NCI-H748 (cell line): ENCODE measurements around the gene GPSM3.
"Not testable (repeated sequence)": the region's sequence is repeated elsewhere in the genome, so short reads cannot be mapped to it uniquely, and the experiment has no call there.

ENCODE experiments used
- DNase-seq: peaks from one replicate; lab custom pipeline; 2025; ENCODE audit not compliant: unreplicated experiment; lab: John Stamatoyannopoulos, UW

Gene GPSM3

DNA sequence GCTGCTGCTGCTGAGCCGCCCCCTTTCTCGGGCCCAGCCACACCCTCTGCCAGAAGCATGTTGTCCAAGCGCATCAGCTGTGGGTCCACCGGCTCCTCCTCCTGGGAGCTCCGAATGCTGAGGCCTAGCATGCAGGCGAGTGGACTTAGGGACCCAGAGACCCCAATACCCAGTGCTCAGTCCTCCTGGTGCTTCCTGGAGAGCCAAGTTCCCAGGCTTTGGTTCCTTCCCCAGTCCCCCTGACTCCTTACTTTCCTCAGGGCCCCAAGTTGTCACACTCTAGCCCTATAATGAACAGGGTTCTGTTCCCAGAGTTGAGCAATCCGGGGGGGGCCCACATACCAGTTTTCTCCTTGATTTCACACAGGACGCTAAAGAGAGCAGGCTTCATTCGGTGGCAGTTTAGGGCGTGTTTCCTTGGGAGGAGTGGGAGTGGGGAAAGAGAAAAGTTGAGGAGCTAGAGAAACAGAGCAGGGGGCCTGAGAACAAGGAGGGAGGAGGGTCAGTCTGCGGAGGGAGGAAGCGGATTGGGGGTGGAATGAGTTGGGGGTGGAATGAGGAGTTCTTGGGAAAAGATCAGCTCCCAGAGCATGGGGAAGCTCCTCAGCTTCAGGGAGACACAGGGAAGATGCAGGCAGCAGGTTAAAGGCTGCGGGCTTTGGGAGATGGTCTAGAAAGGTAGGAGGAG is 3.9 kb downstream of the GPSM3 start:
- no peak for DNase-seq

- DNase-seq: not testable (repeated sequence)
Measured at GRCh38 chr6:32187725-32188380, 4.6 kb downstream of the GPSM3 start.

GRCh38 chr6:32187009-32187709 is 5.3 kb downstream of the GPSM3 start:
- DNase-seq: no peak

GRCh38 chr6:32186151-32186840 is 6.1 kb downstream of the GPSM3 start:
- DNase-seq: not testable (repeated sequence)

GRCh38 chr6:32185681-32186131 is 6.7 kb downstream of the GPSM3 start:
- not testable (repeated sequence) for DNase-seq

GRCh38 chr6:32184084-32184640 is 8.3 kb downstream of the GPSM3 start, which contains the start of gene AGER:
Gene AGER, minus strand, starts transcription at chr6:32184253. Its CDS starts 31 bp downstream, at chr6:32184222.
- DNase-seq: no peak

DNA sequence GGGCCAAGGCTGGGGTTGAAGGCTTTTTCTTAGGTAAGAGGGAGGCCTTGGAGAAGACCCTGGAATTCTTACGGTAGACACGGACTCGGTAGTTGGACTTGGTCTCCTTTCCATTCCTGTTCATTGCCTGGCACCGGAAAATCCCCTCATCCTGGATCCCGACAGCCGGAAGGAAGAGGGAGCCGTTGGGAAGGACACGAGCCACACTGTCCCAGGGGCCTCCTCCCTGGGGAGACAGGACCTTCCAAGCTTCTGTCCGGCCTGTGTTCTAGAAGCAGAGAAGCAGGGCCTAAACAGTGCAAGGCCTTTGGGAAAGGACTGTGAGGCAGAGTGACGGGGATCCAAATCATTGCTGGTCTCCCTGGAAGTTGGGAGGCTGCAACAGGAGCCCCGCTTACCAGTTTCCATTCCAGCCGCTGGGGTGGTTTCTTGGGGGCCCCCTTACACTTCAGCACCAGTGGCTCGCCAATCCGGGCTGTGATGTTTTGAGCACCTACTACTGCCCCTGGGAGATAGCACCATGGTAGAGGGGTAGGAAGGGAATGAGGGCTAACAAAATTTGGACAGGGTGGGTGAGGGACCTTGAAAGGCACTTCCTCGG is 8.9 kb downstream of the GPSM3 start:
- no peak for DNase-seq

GRCh38 chr6:32183030-32183429 is 9.4 kb downstream of the GPSM3 start:
- no peak for DNase-seq

GRCh38 chr6:32182555-32182981 is 9.9 kb downstream of the GPSM3 start:
- DNase-seq: no peak

DNA sequence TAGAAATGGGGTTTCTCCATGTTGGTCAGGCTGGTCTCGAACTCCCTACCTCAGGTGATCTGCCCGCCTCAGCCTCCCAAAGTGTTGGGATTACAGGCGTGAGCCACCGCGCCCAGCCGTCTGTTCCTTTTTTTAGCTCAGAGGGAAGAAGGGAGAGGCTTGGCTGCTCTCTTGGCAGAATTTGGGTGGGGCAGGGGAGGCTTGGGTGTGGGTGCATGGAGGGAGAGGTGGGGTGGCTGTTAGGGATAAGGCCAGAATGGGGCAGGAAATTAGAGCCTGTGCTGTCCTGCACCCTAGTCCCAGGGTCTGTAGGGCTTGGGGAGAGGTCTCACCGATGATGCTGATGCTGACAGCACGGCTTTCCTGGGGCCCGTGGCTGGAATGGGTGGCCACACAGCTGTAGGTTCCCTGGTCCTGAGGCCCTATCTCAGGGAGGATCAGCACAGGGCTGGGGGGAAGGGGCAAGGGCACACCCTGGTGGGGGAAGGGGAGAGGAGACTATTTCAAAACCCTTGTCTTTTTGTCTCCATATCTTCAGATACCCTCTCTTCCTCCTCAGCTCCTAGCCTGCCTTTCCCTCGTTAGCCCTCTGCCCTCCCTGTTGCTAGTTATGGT is 10.4 kb downstream of the GPSM3 start:
- no peak for DNase-seq

DNA sequence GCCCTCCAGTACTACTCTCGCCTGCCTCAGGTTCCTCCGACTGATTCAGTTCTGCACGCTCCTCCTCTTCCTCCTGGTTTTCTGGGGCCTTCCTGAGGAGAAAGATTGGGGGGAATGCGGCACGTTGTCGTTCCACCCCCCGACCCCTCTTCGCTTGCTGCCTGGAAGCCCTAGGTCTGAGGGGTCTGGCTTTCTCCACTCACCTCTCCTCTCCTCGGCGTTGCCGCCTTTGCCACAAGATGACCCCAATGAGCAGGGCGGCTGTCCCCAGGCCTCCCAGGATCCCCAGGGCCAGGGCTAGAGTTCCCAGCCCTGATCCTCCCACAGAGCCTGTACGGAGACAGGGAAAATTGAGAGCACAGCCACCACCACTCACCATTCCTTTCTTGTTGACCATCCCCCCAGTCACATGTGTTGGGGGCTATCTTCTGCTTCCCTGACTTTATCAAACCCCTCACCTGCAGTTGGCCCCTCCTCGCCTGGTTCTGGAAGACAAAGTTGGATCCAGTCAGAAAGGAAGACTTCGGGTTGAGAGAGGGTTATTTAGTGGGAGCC is 11.2 kb downstream of the GPSM3 start:
- no peak for DNase-seq

GRCh38 chr6:32179766-32180405 is 12.6 kb downstream of the GPSM3 start:
- no peak for DNase-seq

DNA sequence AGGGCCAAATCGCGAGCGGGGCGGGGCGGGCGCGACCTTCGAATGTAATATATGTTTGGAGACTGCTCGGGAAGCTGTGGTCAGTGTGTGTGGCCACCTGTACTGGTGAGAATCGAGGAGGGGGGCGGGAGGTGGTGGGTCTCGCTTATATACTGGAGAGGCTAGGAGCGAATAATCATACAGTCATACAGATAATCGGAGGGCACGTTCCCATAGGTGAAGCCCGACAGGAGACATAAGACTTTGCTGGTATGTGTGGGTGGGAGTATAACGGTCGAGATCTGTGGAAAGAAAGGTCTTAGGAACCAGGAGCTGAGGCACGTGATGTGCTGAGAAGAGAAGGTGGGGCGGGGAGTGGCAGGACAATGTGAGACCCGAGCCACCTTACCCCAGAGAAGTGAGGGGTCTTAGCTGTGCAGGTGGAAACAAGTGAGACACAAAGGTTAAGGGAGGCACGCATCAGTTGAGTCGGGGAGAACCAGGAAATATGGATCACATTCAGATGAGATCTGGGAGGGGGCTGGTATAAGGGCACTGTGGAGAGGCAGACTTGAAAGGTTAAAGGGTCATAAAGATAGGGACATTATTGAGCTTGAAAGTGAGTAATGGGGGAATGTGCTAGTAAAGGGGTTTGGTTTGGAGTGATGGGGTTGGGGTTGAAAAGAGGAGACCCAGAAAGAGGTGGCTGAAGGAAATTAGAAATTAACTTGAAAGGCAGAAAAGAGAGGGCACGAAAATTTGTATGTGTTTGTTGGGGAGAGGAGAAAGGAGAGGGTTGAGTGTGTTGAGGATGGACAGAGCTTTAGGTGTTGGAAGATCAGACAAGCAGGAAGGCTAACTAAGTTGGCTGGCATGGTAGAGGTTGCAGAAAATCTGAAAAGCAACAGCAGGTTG is 13.6 kb downstream of the GPSM3 start:
- DNase-seq: no peak

DNA sequence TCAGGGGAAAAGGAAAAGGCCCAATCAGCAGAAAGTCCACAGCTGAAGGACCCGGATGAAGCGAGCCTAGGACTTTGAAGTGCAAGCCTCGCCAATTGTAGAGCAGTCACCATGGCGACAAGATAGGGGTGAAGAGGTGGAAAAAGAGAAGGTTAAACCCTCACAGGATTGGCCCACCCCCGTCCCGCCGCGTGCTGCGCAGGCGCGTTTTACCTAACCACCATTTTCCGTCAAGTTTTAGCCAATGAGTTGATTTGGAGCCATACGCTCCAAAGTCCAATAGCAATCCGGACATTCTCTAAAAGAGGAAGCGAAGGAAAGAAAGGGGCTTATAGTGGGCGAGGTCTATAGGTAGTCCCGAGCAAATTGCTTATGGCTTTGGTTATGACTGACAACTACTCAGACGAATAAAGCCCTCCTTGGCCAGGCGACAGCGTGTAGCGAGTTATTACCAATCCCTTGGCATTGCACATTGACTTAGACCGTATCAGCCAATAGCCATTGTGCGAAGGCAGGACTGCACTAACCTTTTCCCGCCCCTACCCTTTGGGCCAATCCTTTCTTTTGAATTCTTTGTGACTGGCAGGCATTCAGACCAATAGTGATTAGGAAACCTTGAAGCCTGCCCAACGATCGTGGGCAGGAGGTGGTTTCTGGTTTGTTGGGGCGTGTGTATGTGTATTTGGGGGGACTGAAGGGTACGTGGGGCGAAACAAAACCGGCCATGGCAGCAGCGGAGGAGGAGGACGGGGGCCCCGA is 14.5 kb downstream of the GPSM3 start, which contains the start of gene RNF5:
TSS of gene RNF5 (plus strand) at position 618 of the 759 bp plus-strand sequence. CDS start at position 725, 107 bp downstream.
- DNase-seq: peak; percentile 100

DNA sequence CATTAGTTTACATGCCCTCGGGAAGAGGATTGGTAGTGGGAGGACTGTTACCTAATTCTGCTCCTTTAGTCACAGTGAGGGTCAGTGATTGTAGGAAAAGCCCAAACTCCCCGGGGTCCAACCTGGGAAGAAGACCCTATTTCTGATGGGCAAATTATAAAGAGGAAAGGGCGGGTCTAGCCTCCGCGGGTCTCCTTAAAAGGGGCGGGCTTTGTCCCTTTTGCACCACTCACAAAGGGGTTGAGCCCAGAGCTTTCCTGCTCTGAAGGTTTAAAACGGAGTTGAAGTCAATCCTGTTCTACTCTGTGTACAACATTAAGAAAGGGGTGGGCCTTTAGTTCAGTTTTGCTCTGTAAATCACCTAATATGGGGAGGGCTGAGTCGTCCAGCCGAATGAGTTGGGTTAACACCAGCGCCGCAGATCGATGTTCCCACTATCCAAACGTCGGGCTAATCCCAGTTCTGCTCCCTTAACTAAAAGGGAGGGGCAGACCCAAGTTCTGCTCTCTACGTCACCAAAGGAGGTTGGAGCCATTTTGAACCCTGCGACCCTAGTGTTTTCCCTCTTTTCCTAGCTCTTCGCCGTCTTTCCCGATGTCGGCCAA is 15.2 kb downstream of the GPSM3 start:
- peak; percentile 94 for DNase-seq

- DNase-seq: peak; percentile 43
Measured at GRCh38 chr6:32176476-32177182, 15.8 kb downstream of the GPSM3 start.
